AG09319 (cell line): Measurements from ENCODE around the gene CPM.

Experiments used
- DNase-seq: peaks from one replicate; pipeline ENCODE4 v3.0.0-alpha.2; 2010; ENCODE audit warnings: low read depth; ENCODE audit errors: extremely low read depth
- CTCF ChIP-seq: IDR thresholded peaks from 2 replicates; pipeline ENCODE4 v1.5.1; 2011; ENCODE audit warnings: low read depth, mild to moderate bottlenecking, inconsistent platforms, low read length, moderate library complexity

The CPM gene

DNA sequence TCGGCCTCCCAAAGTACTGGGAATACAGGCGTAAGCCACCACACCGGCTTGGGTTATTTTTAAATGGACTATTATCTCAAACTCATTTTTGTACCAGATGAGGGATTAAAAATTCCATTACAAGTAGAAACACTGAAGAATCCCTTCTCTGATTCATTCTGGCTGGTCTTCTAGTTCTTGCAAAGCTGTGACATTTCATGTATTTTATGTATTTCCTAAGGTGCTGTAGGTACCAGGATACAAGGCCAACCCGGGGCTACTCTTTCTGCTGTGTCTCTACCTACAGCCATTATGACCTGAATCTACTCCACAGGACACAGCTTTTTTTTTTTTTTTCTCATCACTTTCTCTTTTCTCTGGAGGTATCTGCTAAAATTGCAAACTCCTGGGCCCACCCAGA, 24.9 kb downstream of the CPM start:
- no peak for TF ChIP-seq CTCF
- DNase-seq: no peak

GRCh38 chr12:68905733-68906132, 27.2 kb downstream of the CPM start:
- DNase-seq: no peak
- no peak for TF ChIP-seq CTCF

DNA sequence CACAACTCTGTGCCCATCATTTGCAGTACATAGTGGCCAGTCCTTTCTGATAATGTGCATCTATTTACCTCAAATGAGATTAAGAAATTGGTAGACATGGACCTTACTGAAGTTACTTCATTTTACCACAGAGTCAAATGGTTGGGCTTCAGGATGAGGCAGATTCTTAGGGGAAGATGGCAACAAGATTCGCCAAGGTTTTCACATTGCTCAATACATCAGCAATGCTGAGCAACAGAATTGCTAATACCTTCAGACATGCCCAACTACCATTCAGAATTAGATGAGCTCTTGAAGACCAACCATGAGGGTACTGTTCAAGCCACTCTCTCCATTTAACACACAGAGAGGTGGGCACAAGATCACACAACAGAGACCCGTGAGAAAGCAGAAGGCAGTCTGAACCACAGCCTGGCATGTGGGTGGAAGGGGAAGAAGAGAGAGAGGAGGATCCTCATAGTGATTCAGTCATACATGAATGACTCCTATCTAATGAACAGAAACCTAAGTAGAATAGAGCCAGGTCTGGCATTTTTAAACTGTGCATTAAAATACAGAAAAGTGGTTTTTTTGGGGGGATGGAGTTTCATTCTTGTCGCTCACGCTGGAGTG, 28.5 kb downstream of the CPM start:
- TF ChIP-seq CTCF: no peak

DNA sequence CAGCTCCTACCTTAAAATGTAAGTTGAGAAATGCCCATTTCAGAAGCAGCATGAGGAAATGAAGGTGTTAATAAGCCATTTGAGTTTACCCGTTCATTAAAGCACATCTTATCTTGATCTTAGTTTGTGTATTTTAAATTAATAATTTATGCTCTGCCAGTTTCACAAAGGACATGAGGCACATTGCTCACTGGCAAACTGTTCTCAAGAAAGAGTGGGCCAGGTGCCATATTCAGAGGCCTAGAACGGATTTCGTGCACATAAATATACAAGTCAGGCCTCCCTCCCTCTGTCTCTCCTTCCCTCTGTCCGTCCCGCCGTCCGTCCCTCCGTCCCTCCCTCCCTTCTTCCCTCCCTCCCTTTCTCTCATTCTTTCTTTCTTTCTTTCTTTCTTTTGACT, 29.5 kb downstream of the CPM start:
- no peak for DNase-seq
- TF ChIP-seq CTCF: no peak

More for the DNA sequence above, 28.5 kb downstream of the CPM start:
- no peak for DNase-seq

DNA sequence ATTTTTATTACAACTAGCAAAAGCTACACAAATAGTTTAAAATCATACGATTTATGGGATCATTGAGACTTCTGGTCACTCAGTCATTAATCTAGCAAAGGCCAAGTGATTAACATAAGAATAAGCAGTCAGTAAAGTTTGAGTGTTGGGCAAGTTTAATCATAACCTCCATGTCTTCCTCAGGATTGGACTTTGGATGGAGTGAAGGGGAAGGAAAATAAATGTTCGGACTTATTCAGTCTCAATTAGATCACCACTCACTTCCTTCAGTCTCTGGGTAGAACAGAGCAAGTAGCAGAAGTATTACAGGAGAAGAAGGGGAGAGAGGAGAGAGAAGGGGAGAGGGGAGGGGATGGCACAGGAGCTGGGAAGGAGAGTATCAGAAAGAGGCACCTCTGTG, 31.4 kb downstream of the CPM start:
- no peak for TF ChIP-seq CTCF
- DNase-seq: no peak

DNA sequence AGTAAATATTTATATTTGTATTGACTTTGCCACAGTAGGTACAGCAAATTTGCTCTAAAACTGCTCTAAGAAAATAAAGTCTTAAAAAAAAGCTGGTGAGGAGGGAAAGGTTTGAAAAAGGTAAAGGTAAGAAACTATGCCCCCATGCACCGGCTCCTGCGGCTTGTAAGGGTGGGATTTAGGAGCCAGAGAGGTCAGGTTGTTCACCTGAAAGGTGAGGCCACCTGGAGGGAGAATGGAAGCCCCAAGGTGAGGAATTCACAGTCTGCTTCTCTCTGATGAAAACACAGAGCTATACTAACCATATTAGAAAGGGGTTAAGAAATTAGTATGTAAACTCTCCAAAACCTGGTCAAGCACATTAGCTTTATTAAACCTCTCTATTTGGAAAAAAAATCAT, 31.8 kb downstream of the CPM start:
- DNase-seq: no peak
- no peak for TF ChIP-seq CTCF

DNA sequence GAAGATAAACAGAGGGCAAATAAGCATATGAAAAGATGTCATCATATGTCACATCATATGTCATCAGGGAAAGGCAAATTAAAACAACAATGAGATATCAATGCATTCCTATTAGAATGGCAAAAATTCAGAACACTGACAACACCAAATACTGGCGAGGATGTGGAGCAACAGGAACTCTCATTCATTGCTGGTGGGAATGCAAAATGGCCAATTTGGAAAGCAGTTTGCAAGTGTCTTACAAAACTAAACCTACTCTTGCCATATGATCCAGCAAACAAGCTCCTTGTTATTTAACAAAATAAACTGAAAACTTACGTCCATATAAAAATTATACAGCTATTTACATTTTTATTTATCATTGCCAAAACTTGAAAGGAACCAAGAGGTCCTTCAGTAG, 32.7 kb downstream of the CPM start:
- DNase-seq: no peak
- TF ChIP-seq CTCF: no peak
